ENCODE results near the gene PXDN.

- no peak for TF ChIP-seq MAZ (IDR thresholded peaks at IDR 0.05; ENCODE audit: borderline replicate concordance, low read depth, low read length)
- no peak for TF ChIP-seq MAFK (IDR thresholded peaks at IDR 0.05; ENCODE audit: low read depth, low read length)
- TF ChIP-seq ELK1 (IDR thresholded peaks at IDR 0.05; ENCODE audit: borderline replicate concordance, low read depth, low read length): no peak
- no peak for TF ChIP-seq RCOR1 (IDR thresholded peaks at IDR 0.05; ENCODE audit: insufficient replicate concordance, low read length)
Observed at GRCh38 chr2:1722692-1723091, 21.6 kb downstream of the PXDN start.
